Loucy (cell line): ENCODE measurements around the gene JAZF1.

Experiments used
- H2AFZ ChIP-seq: fragments of 200-600 bp; sonication (generic); 2 replicates; pipeline ENCODE4 v1.6.0; 2016; ENCODE audit warnings: antibody characterized with exemption, mild to moderate bottlenecking, low read length, moderate library complexity
- H3F3A ChIP-seq: fragments of 200-600 bp; 2 replicates; pipeline ENCODE4 v1.6.0; 2016; ENCODE audit warnings: antibody characterized with exemption, low read depth, mild to moderate bottlenecking
- H3K27me3 ChIP-seq: fragments of 200-600 bp; sonication (generic); 2 replicates; pipeline ENCODE4 v1.6.1; 2014; ENCODE audit warnings: low read length, mild to moderate bottlenecking; ENCODE audit not compliant: insufficient read depth, poor library complexity, severe bottlenecking
- H3K36me3 ChIP-seq: fragments of 200-600 bp; sonication (generic); 2 replicates; pipeline ENCODE4 v1.6.1; 2016; ENCODE audit warnings: low read length; ENCODE audit not compliant: insufficient read depth
- H3K4me1 ChIP-seq: fragments of 200-600 bp; sonication (generic); 2 replicates; pipeline ENCODE4 v1.5.1; 2014; ENCODE audit warnings: low read length, mild to moderate bottlenecking; ENCODE audit not compliant: insufficient read depth, poor library complexity, severe bottlenecking
- H3K4me2 ChIP-seq: fragments of 200-600 bp; sonication (generic); 2 replicates; pipeline ENCODE4 v1.6.0; 2014; ENCODE audit warnings: antibody characterized with exemption, low read length, low read depth, mild to moderate bottlenecking; ENCODE audit not compliant: poor library complexity, severe bottlenecking
- H3K4me3 ChIP-seq: fragments of 200-600 bp; sonication (generic); 2 replicates; pipeline ENCODE4 v1.5.1; 2014; ENCODE audit warnings: low read length, mild to moderate bottlenecking, mixed read lengths; ENCODE audit not compliant: poor library complexity, severe bottlenecking
- H3K79me2 ChIP-seq: fragments of 200-600 bp; sonication (generic); 2 replicates; pipeline ENCODE4 v1.6.1; 2014; ENCODE audit warnings: low read length; ENCODE audit not compliant: insufficient read depth
- H3K9ac ChIP-seq: fragments of 200-600 bp; sonication (generic); 2 replicates; pipeline ENCODE4 v1.6.0; 2014; ENCODE audit warnings: mild to moderate bottlenecking, low read depth, low read length, moderate library complexity; ENCODE audit not compliant: poor library complexity, severe bottlenecking
- H3K9me2 ChIP-seq: fragments of 200-600 bp; sonication (generic); replicated peaks from 2 replicates; pipeline ENCODE4 v1.6.1; 2016; ENCODE audit warnings: low read depth, low read length, mixed read lengths
- H3K9me3 ChIP-seq: fragments of 200-600 bp; sonication (generic); 2 replicates; pipeline ENCODE4 v1.6.1; 2014; ENCODE audit warnings: mild to moderate bottlenecking, antibody characterized with exemption, low read length, low read depth; ENCODE audit not compliant: insufficient read depth
- H4K20me1 ChIP-seq: fragments of 200-600 bp; sonication (generic); 2 replicates; pipeline ENCODE4 v1.6.0; 2014; ENCODE audit warnings: antibody characterized with exemption, low read length, mild to moderate bottlenecking; ENCODE audit not compliant: insufficient read depth, poor library complexity, severe bottlenecking
- EZH2phosphoT487 ChIP-seq: fragments of 200-600 bp; IDR thresholded peaks from 2 replicates; pipeline ENCODE4 v1.6.1; 2018; ENCODE audit warnings: antibody characterized with exemption, mild to moderate bottlenecking, moderate library complexity, borderline replicate concordance
- TF ChIP-seq, protein P1 (sequence below): fragments of 200-600 bp; sonication (generic); conservative IDR thresholded peaks from 2 replicates; pipeline ENCODE4 v1.5.1; 2014; ENCODE audit warnings: mild to moderate bottlenecking, antibody characterized with exemption, low read length

The JAZF1 gene

DNA sequence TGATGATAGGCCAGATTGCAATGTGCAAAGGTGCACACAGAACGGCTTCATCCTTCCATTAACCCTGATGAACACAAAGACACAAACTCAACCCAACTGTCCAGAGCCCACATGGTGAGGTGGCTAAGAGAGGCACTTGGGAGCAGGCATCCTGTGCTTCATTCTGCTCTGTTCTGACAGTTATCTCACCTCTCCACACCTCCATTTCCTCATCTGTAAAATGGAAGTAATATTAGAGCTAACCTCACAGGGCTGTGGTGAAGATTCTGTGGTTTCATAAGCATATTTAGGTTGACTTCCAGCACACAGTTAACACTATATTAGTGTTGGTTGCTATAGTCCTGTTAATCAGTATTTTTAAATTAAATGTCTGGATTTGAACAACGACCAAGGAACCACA lies 314.3 kb downstream of the JAZF1 start:
- TF ChIP-seq, protein P1, sequence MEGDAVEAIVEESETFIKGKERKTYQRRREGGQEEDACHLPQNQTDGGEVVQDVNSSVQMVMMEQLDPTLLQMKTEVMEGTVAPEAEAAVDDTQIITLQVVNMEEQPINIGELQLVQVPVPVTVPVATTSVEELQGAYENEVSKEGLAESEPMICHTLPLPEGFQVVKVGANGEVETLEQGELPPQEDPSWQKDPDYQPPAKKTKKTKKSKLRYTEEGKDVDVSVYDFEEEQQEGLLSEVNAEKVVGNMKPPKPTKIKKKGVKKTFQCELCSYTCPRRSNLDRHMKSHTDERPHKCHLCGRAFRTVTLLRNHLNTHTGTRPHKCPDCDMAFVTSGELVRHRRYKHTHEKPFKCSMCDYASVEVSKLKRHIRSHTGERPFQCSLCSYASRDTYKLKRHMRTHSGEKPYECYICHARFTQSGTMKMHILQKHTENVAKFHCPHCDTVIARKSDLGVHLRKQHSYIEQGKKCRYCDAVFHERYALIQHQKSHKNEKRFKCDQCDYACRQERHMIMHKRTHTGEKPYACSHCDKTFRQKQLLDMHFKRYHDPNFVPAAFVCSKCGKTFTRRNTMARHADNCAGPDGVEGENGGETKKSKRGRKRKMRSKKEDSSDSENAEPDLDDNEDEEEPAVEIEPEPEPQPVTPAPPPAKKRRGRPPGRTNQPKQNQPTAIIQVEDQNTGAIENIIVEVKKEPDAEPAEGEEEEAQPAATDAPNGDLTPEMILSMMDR, result no peak
- TF ChIP-seq EZH2phosphoT487, result no peak
- H2AFZ ChIP-seq, result no peak overlapping the region
- H3F3A ChIP-seq, result no peaks in the 10 kb centered on the region
- no peaks in the 10 kb centered on the region for H3K36me3 ChIP-seq
- H3K9me2 ChIP-seq, result no peaks in the 10 kb centered on the region
- no peaks in the 10 kb centered on the region for H3K9me3 ChIP-seq
- H3K4me1 ChIP-seq, result peaks cover 18% of the 10 kb centered on the region
- no peak overlapping the region for H3K4me3 ChIP-seq
- H3K4me2 ChIP-seq, result peak overlapping the region; percentile 17
- no peaks in the 10 kb centered on the region for H3K79me2 ChIP-seq
- no peak overlapping the region for H3K9ac ChIP-seq
- no peaks in the 10 kb centered on the region for H3K27me3 ChIP-seq
- no peaks in the 10 kb centered on the region for H4K20me1 ChIP-seq

DNA sequence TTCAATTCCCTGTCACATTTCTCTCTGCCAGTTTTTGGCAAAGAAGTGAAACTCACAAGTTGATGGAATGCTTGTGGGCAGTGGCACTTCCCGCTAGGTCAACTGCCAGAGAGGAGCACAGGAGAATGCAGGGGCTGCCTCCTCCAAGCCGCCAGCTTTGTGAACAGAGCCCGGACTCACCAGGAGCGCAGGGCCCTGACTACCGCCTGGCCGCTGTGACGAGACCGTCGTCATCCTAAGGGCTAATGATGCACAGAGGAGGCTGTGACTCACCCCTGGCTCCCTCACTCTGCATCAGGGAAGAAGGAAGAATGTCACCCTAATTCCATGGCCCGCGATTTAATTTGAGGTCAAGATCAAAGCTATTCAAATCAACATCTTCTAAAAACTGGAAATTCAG lies 316.7 kb downstream of the JAZF1 start:
- H3K9me2 ChIP-seq, result no peaks in the 10 kb centered on the region
- H4K20me1 ChIP-seq, result no peaks in the 10 kb centered on the region
- H3F3A ChIP-seq, result no peaks in the 10 kb centered on the region
- H3K4me3 ChIP-seq, result no peak overlapping the region
- peaks cover 18% of the 10 kb centered on the region for H3K4me1 ChIP-seq
- no peaks in the 10 kb centered on the region for H3K27me3 ChIP-seq
- H3K4me2 ChIP-seq, result no peak overlapping the region
- TF ChIP-seq, protein P1, result no peak
- TF ChIP-seq EZH2phosphoT487, result no peak
- H3K36me3 ChIP-seq, result no peaks in the 10 kb centered on the region
- no peak overlapping the region for H2AFZ ChIP-seq
- H3K9me3 ChIP-seq, result no peaks in the 10 kb centered on the region
- no peak overlapping the region for H3K9ac ChIP-seq
- no peaks in the 10 kb centered on the region for H3K79me2 ChIP-seq

- no peaks in the 10 kb centered on the region for H3K79me2 ChIP-seq
- H4K20me1 ChIP-seq, result no peaks in the 10 kb centered on the region
- H3K27me3 ChIP-seq, result no peaks in the 10 kb centered on the region
- H3K4me2 ChIP-seq, result no peak overlapping the region
- no peak overlapping the region for H2AFZ ChIP-seq
- H3K9me3 ChIP-seq, result no peaks in the 10 kb centered on the region
- H3F3A ChIP-seq, result no peaks in the 10 kb centered on the region
- H3K9ac ChIP-seq, result no peak overlapping the region
- no peak overlapping the region for H3K4me3 ChIP-seq
- no peaks in the 10 kb centered on the region for H3K9me2 ChIP-seq
- TF ChIP-seq, protein P1, result no peak
- TF ChIP-seq EZH2phosphoT487, result no peak
- H3K4me1 ChIP-seq, result peaks cover 11% of the 10 kb centered on the region
- H3K36me3 ChIP-seq, result no peaks in the 10 kb centered on the region
Observed at GRCh38 chr7:27861747-27862146, 318.8 kb downstream of the JAZF1 start.
